A549 (cell line): Measurements from ENCODE around the gene SERPINA10. TPM values are rescaled to one million over a fixed set of nuclear protein-coding genes. Genes with fewer than 3 reads are reported as not detected.

ENCODE experiments used
- ATAC-seq, 2 experiments: fragments of 200-7000 bp in 1 of 2; fragments of >200 bp in 1 of 2; cut with Nextera tagmentation in 1 of 2; cut with Tn5 transposase in 1 of 2; 3 replicates each; pipeline versions ENCODE4 v1.8.0 to v1.9.1; 2018 to 2020; ENCODE audit warnings: mild to moderate bottlenecking in 1 of 2, moderate library complexity in 1 of 2
- CTCF ChIA-PET: fragments of 300-600 bp; sonication (Branson Sonifier 250); formaldehyde crosslinking; extraction: SDS; loops from one replicate; lab custom pipeline; 2021; ENCODE audit warnings: antibody characterized with exemption, inconsistent platforms; lab: Yijun Ruan, JAX
- POLR2A ChIA-PET: fragments of 350-600 bp; formaldehyde crosslinking; extraction: SDS; loops from one replicate; lab custom pipeline; 2021; ENCODE audit warnings: antibody characterized with exemption, inconsistent platforms; lab: Yijun Ruan, JAX
- DNase-seq, 2 experiments: peaks; one replicate each; pipeline versions ENCODE4 v3.0.0 to v3.0.0-alpha.2; 2011 to 2016; ENCODE audit warnings: low read depth in 1 of 2, low spot score in 1 of 2
- FAIRE-seq: peaks from 2 replicates; lab custom pipeline; 2011; peaks lifted over from hg19 to GRCh38; lab: Jason Lieb, UNC
- H3K27ac ChIP-seq, 2 experiments: fragments of >200 bp; sonication (Bioruptor Twin); formaldehyde crosslinking; 3 replicates each; pipeline ENCODE4 v1.5.1; 2016 to 2017
- H3K4me1 ChIP-seq: fragments of >200 bp; sonication (Bioruptor Twin); formaldehyde crosslinking; 3 replicates; pipeline ENCODE4 v1.6.1; 2016
- H3K4me2 ChIP-seq: fragments of >200 bp; sonication (Bioruptor Twin); formaldehyde crosslinking; 3 replicates; pipeline ENCODE4 v1.6.1; 2016
- H3K4me3 ChIP-seq: fragments of >200 bp; sonication (Bioruptor Twin); formaldehyde crosslinking; 3 replicates; pipeline ENCODE4 v1.5.1; 2016
- H3K9me3 ChIP-seq: fragments of >200 bp; sonication (Bioruptor Twin); formaldehyde crosslinking; 3 replicates; pipeline ENCODE4 v1.6.1; 2016
- BCL3 ChIP-seq: fragments of >200 bp; sonication (Bioruptor Twin); formaldehyde crosslinking; IDR thresholded peaks from 3 replicates; pipeline ENCODE4 v1.6.1; 2016
- CEBPB ChIP-seq, 2 experiments: fragments of >200 bp in 1 of 2; sonication (Bioruptor Twin) in 1 of 2; formaldehyde crosslinking in 1 of 2; IDR thresholded peaks; 2 replicates each; pipeline ENCODE4 v1.6.1; 2012 to 2016
- CHD2 ChIP-seq: fragments of 150-350 bp; IDR thresholded peaks from 2 replicates; pipeline ENCODE4 v1.6.1; 2014; ENCODE audit warnings: low read length; ENCODE audit not compliant: partially characterized antibody
- CHD4 ChIP-seq: fragments of 200-600 bp; sonication (generic); IDR thresholded peaks from 2 replicates; pipeline ENCODE4 v1.6.1; 2016; ENCODE audit warnings: antibody characterized with exemption, mild to moderate bottlenecking, borderline replicate concordance
- CTCF ChIP-seq: fragments of >200 bp; sonication (Bioruptor Twin); formaldehyde crosslinking; IDR thresholded peaks from 3 replicates; pipeline ENCODE4 v1.5.1; 2016
- ESRRA ChIP-seq: fragments of 150-350 bp; IDR thresholded peaks from 2 replicates; pipeline ENCODE4 v1.6.1; 2014; ENCODE audit warnings: mild to moderate bottlenecking, low read length, borderline replicate concordance
- FOSL2 ChIP-seq, 2 experiments: fragments of 450-650 bp in 1 of 2; fragments of >200 bp in 1 of 2; sonication (Bioruptor Twin) in 1 of 2; formaldehyde crosslinking; IDR thresholded peaks; 2 replicates each; pipeline versions ENCODE4 v1.5.0 to v1.6.1; 2016 to 2020; ENCODE audit warnings: mild to moderate bottlenecking in 1 of 2, moderate library complexity in 1 of 2
- GATA3 ChIP-seq: IDR thresholded peaks from 2 replicates; pipeline ENCODE4 v1.6.1; 2012; ENCODE audit warnings: borderline replicate concordance
- HES2 ChIP-seq: fragments of >200 bp; sonication (Bioruptor Twin); formaldehyde crosslinking; IDR thresholded peaks from 2 replicates; pipeline ENCODE4 v1.6.1; 2016
- HEYL ChIP-seq: fragments of 250-450 bp; sonication (Bioruptor Pico); IDR thresholded peaks from 2 replicates; pipeline ENCODE4 v1.8.0; 2021; ENCODE audit warnings: mild to moderate bottlenecking, moderate library complexity
- HOXA7 ChIP-seq: fragments of 250-450 bp; sonication (Bioruptor Pico); IDR thresholded peaks from 2 replicates; pipeline ENCODE4 v1.5.0; 2020; ENCODE audit warnings: mild to moderate bottlenecking, moderate library complexity
- HOXB13 ChIP-seq: fragments of 250-450 bp; sonication (Bioruptor Pico); IDR thresholded peaks from 2 replicates; pipeline ENCODE4 v1.5.0; 2020; ENCODE audit warnings: low read depth, mild to moderate bottlenecking, moderate library complexity
- HOXB5 ChIP-seq: fragments of 250-450 bp; sonication (Bioruptor Pico); IDR thresholded peaks from 2 replicates; pipeline ENCODE4 v1.5.0; 2020; ENCODE audit warnings: mild to moderate bottlenecking, moderate library complexity
- JUNB ChIP-seq: fragments of >200 bp; sonication (Bioruptor Twin); formaldehyde crosslinking; IDR thresholded peaks from 2 replicates; pipeline ENCODE4 v1.6.1; 2016
- KDM1A ChIP-seq: fragments of 200-600 bp; sonication (generic); IDR thresholded peaks from 2 replicates; pipeline ENCODE4 v1.6.1; 2016; ENCODE audit warnings: low read depth, mild to moderate bottlenecking
- MAZ ChIP-seq: fragments of 150-350 bp; IDR thresholded peaks from 2 replicates; pipeline ENCODE4 v1.6.1; 2014; ENCODE audit warnings: antibody characterized with exemption, low read depth, low read length, borderline replicate concordance
- NR3C1 ChIP-seq: fragments of >200 bp; sonication (Bioruptor Twin); formaldehyde crosslinking; IDR thresholded peaks from 3 replicates; pipeline ENCODE4 v1.6.1; 2017
- PBX3 ChIP-seq: IDR thresholded peaks from 2 replicates; pipeline ENCODE4 v1.6.1; 2012
- PHF8 ChIP-seq: fragments of 200-600 bp; sonication (generic); IDR thresholded peaks from 2 replicates; pipeline ENCODE4 v1.6.1; 2016; ENCODE audit warnings: low read depth, mild to moderate bottlenecking, antibody characterized with exemption, moderate library complexity, borderline replicate concordance
- POLR2A ChIP-seq: IDR thresholded peaks from 2 replicates; pipeline ENCODE4 v1.6.1; 2012; ENCODE audit warnings: mild to moderate bottlenecking, low read length
- POLR2AphosphoS2 ChIP-seq: conservative IDR thresholded peaks from 2 replicates; pipeline ENCODE4 v1.6.1; 2012; ENCODE audit warnings: low read length, improper control_type of control experiment, inconsistent platforms
- RAD21 ChIP-seq, 2 experiments: fragments of >200 bp in 1 of 2; sonication (Bioruptor Twin) in 1 of 2; formaldehyde crosslinking in 1 of 2; IDR thresholded peaks in 1 of 2; conservative IDR thresholded peaks in 1 of 2; 2 replicates in 1 of 2; 3 replicates in 1 of 2; pipeline ENCODE4 v1.6.1; 2012 to 2018; ENCODE audit warnings: inconsistent platforms in 1 of 2
- RARB ChIP-seq: fragments of 250-450 bp; sonication (Bioruptor Pico); IDR thresholded peaks from 2 replicates; pipeline ENCODE4 v1.8.0; 2021; ENCODE audit warnings: mild to moderate bottlenecking, moderate library complexity
- SREBF2 ChIP-seq: fragments of 450-650 bp; IDR thresholded peaks from 2 replicates; pipeline ENCODE4 v1.6.1; 2014; ENCODE audit warnings: mild to moderate bottlenecking, moderate library complexity
- TFCP2L1 ChIP-seq: fragments of 250-450 bp; sonication (Bioruptor Pico); IDR thresholded peaks from 2 replicates; pipeline ENCODE4 v1.5.0; 2021; ENCODE audit warnings: mild to moderate bottlenecking
- ZC3H11A ChIP-seq: fragments of 450-650 bp; IDR thresholded peaks from 2 replicates; pipeline ENCODE4 v1.6.1; 2014; ENCODE audit warnings: antibody characterized with exemption, mild to moderate bottlenecking
- ZFP36 ChIP-seq: fragments of 450-650 bp; IDR thresholded peaks from 2 replicates; pipeline ENCODE4 v1.6.1; 2014; ENCODE audit warnings: borderline replicate concordance; ENCODE audit not compliant: partially characterized antibody
- ZNF302 ChIP-seq: fragments of 250-450 bp; sonication (Bioruptor Pico); IDR thresholded peaks from 2 replicates; pipeline ENCODE4 v1.9.0; 2021; ENCODE audit warnings: inconsistent platforms, mild to moderate bottlenecking, moderate library complexity
- WGBS: methylation state at CpG from one replicate; pipeline ENCODE4 v1.1.6; 2017; ENCODE audit errors: missing lambda C conversion rate; 5-methylcytosine and 5-hydroxymethylcytosine counted together
- polyA plus RNA-seq, 4 experiments: library from polyadenylated mRNA; depleted of rRNA in 3 of 4; stranded (reverse); fragments of >200 nt; fragmentation: RNase III in 1 of 4; extraction: RNeasy Plus Mini Kit Qiagen cat#74134 plus additional on column Dnase treatment in 1 of 4; gene quantifications; 2 replicates in 3 of 4; 3 replicates in 1 of 4; pipeline ENCODE4 v1.2.3, GENCODE V29; 2011 to 2017

SERPINA10 gene
- polyA plus RNA-seq, 2 of the 4 experiments (the other 2 are of a cell fraction) = 0.03 to 0.04 TPM

- peak; percentile 82 for TF ChIP-seq FOSL2 (IDR thresholded peaks at IDR 0.05)
- TF ChIP-seq FOSL2 (CRISPR knock-in tag; IDR thresholded peaks at IDR 0.05) = peak; percentile 78
Observed at GRCh38 chr14:94342334-94342934, 49.4 kb upstream of the SERPINA10 start (continued).

GRCh38 chr14:94341656-94342333 is 48.7 kb upstream of the SERPINA10 start:
- FAIRE-seq (no peak), DNase-seq (no peak), ATAC-seq (peak; percentile 10 to 13; a peak in 1 of 6 replicates)
- peak overlapping the region; percentile 14; the same call in 1 of the 3 replicates for H3K4me3 ChIP-seq
- ChIA-PET CTCF (interaction anchor here (0.6 to 1.3 kb wide), 6 partner anchors 48 to 256 kb away, joined by 3 to 5 read pairs (median 3); no protein-coding TSS in a partner anchor), POLR2A (interaction anchor here (1.0 kb wide), 1 partner anchor 144 kb away, joined by 3 read pairs; no protein-coding TSS in a partner anchor)
- peak overlapping the region; percentile 60 for H3K4me2 ChIP-seq
- no peak overlapping the region for H3K27ac ChIP-seq
- no peaks in the 10 kb centered on the region for H3K9me3 ChIP-seq
- 23% methylated on average over 5 of the region's 5 CpGs for WGBS
- H3K4me1 ChIP-seq = peaks cover 32% of the 10 kb centered on the region
- TF ChIP-seq CHD2 (no peak), HOXB5 (CRISPR knock-in tag) (no peak), RAD21 (conservative IDR thresholded peaks at IDR 0.05 in 1 of 2, IDR thresholded peaks at IDR 0.05 in 1 of 2) (no peak), CHD4 (no peak), ESRRA (no peak), PBX3 (no peak), JUNB (no peak)

GRCh38 chr14:94340533-94340932 is 47.5 kb upstream of the SERPINA10 start:
- DNase-seq (no peak), FAIRE-seq (no peak), ATAC-seq (no peak)
- H3K27ac ChIP-seq = no peak overlapping the region
- CTCF ChIA-PET = no interaction called here
- peaks cover 23% of the 10 kb centered on the region for H3K4me1 ChIP-seq
- H3K4me3 ChIP-seq = no peak overlapping the region
- no peaks in the 10 kb centered on the region for H3K9me3 ChIP-seq
- POLR2A ChIA-PET = no interaction called here
- TF ChIP-seq HOXB5 (CRISPR knock-in tag) = no peak
- no peak for TF ChIP-seq PHF8
- no peak for TF ChIP-seq HOXA7 (CRISPR knock-in tag)
- no peak for TF ChIP-seq CHD4
- no peak for TF ChIP-seq FOSL2 (IDR thresholded peaks at IDR 0.05)
- no peak for TF ChIP-seq FOSL2 (CRISPR knock-in tag; IDR thresholded peaks at IDR 0.05)
- TF ChIP-seq BCL3 = no peak
- no peak for TF ChIP-seq HEYL
- TF ChIP-seq KDM1A = no peak
- no peak for TF ChIP-seq HES2
- no peak for TF ChIP-seq CEBPB (IDR thresholded peaks at IDR 0.05)
- no peak overlapping the region for H3K4me2 ChIP-seq

- no peak overlapping the region for H3K27ac ChIP-seq
- no peaks in the 10 kb centered on the region for H3K9me3 ChIP-seq
- ChIA-PET POLR2A (no interaction called here), CTCF (no interaction called here)
- FAIRE-seq = no peak
- WGBS = 44% methylated on average over 2 of the region's 2 CpGs
- H3K4me2 ChIP-seq = no peak overlapping the region
- no peak overlapping the region for H3K4me3 ChIP-seq
- DNase-seq = no peak
- peaks cover 13% of the 10 kb centered on the region for H3K4me1 ChIP-seq
- ATAC-seq = no peak
- TF ChIP-seq RARB (CRISPR knock-in tag) (no peak), CTCF (no peak), POLR2AphosphoS2 (no peak), POLR2A (no peak), ZFP36 (no peak), FOSL2 (IDR thresholded peaks at IDR 0.05) (no peak), FOSL2 (CRISPR knock-in tag; IDR thresholded peaks at IDR 0.05) (no peak), CEBPB (IDR thresholded peaks at IDR 0.05) (no peak), NR3C1 (no peak), GATA3 (no peak), MAZ (no peak), KDM1A (no peak), CHD4 (no peak), SREBF2 (no peak), HOXB5 (CRISPR knock-in tag) (no peak), TFCP2L1 (CRISPR knock-in tag) (no peak), ZNF302 (no peak), ZC3H11A (no peak), HOXB13 (no peak)
Observed at GRCh38 chr14:94338023-94338422, 45.0 kb upstream of the SERPINA10 start.
